Upper lobe of right lung (tissue), 1 donor: ENCODE results near the gene NEDD4L. TPM values are rescaled to one million over a fixed set of nuclear protein-coding genes. Genes with fewer than 3 reads are reported as not detected.

Experiments
- ATAC-seq: fragments of 200-7000 bp; cut with Tn5 transposase; one replicate; pipeline ENCODE4 v1.9.1; 2020; ENCODE audit warnings: mild to moderate bottlenecking, moderate library complexity
- DNase-seq: peaks from one replicate; pipeline ENCODE4 v3.0.0-alpha.2; 2020
- H3K27ac ChIP-seq: fragments of 200-600 bp; one replicate; pipeline ENCODE4 v1.8.0; 2022
- H3K27me3 ChIP-seq: fragments of 200-600 bp; one replicate; pipeline ENCODE4 v1.8.0; 2022; ENCODE audit warnings: mild to moderate bottlenecking
- H3K36me3 ChIP-seq: fragments of 200-600 bp; one replicate; pipeline ENCODE4 v1.8.0; 2022
- H3K4me1 ChIP-seq: fragments of 200-600 bp; one replicate; pipeline ENCODE4 v1.8.0; 2022
- H3K4me3 ChIP-seq: fragments of 200-600 bp; one replicate; pipeline ENCODE4 v1.8.0; 2022; ENCODE audit warnings: mild to moderate bottlenecking
- H3K9me3 ChIP-seq: fragments of 200-600 bp; one replicate; pipeline ENCODE4 v1.8.0; 2022
- CTCF ChIP-seq: fragments of 200-600 bp; IDR thresholded peaks from one replicate; pipeline ENCODE4 v1.8.0; 2022; ENCODE audit warnings: antibody characterized with exemption
- intact Hi-C: fragments of 100-400 bp; cut with DNase I; formaldehyde crosslinking; loops from one replicate; pipeline ENCODE4 v1.11.0; 2022
- total RNA-seq: library from RNA; stranded (reverse); fragmentation: NEBNext Ultra II Directional; extraction: Animal tissue kit (Norgen Biotek cat#: 25700); gene quantifications from one replicate; pipeline ENCODE4 v1.2.1, GENCODE V29; 2021
- donor health status: DM: no; HTN: yes; CAD: no; lungs with severe emphysema.

NEDD4L gene
- total RNA-seq, 1 donor from 2014 or later, result 192 TPM

GRCh38 chr18:58038063-58038462 lies 6.0 kb upstream of the NEDD4L start:
- no peak overlapping the region for H3K4me3 ChIP-seq
- ATAC-seq (no peak), DNase-seq (no peak)
- TF ChIP-seq CTCF, result no peak
- no peaks in the 10 kb centered on the region for H3K36me3 ChIP-seq
- H3K27me3 ChIP-seq, result no peaks in the 10 kb centered on the region
- H3K4me1 ChIP-seq, result peaks cover 3% of the 10 kb centered on the region
- H3K9me3 ChIP-seq, result no peaks in the 10 kb centered on the region
- H3K27ac ChIP-seq, result no peak overlapping the region
- intact Hi-C loops, result no loop called here

GRCh38 chr18:58041633-58042032 lies 2.4 kb upstream of the NEDD4L start:
- DNase-seq (no peak), ATAC-seq (no peak)
- Histone ChIP-seq H3K36me3 (no peaks in the 10 kb centered on the region), H3K9me3 (no peaks in the 10 kb centered on the region), H3K27me3 (no peaks in the 10 kb centered on the region), H3K27ac (no peak overlapping the region), H3K4me1 (peaks cover 7% of the 10 kb centered on the region), H3K4me3 (no peak overlapping the region)
- no peak for TF ChIP-seq CTCF
- intact Hi-C loops, result loop anchor here (10.0 kb wide), 2 partner anchors 83 to 167 kb away; no protein-coding TSS in a partner anchor

GRCh38 chr18:58042826-58043490 lies 1.1 kb upstream of the NEDD4L start:
- H3K9me3 ChIP-seq, result no peaks in the 10 kb centered on the region
- H3K27me3 ChIP-seq, result no peaks in the 10 kb centered on the region
- H3K4me3 ChIP-seq, result peak overlapping the region; percentile 78
- intact Hi-C loops, result loop anchor here (10.0 kb wide), 2 partner anchors 82 to 168 kb away; no protein-coding TSS in a partner anchor
- no peak for TF ChIP-seq CTCF
- H3K4me1 ChIP-seq, result peaks cover 13% of the 10 kb centered on the region
- H3K27ac ChIP-seq, result no peak overlapping the region
- DNase-seq, result no peak
- ATAC-seq, result no peak
- no peaks in the 10 kb centered on the region for H3K36me3 ChIP-seq

GRCh38 chr18:58044370-58045241 lies 580 bp downstream of the NEDD4L start:
- ATAC-seq (peak; percentile 41), DNase-seq (peak; percentile 83)
- Histone ChIP-seq H3K4me1 (peaks cover 13% of the 10 kb centered on the region), H3K36me3 (no peaks in the 10 kb centered on the region), H3K4me3 (peak overlapping the region; percentile 78), H3K27ac (peak overlapping the region; percentile 78), H3K27me3 (no peaks in the 10 kb centered on the region), H3K9me3 (no peaks in the 10 kb centered on the region)
- intact Hi-C loops, result loop anchor here (10.0 kb wide), 2 partner anchors 80 to 170 kb away; no protein-coding TSS in a partner anchor
- no peak for TF ChIP-seq CTCF

GRCh38 chr18:58045242-58046092 lies 1.4 kb downstream of the NEDD4L start:
- H3K4me3 ChIP-seq, result peak overlapping the region; percentile 78
- H3K27me3 ChIP-seq, result no peaks in the 10 kb centered on the region
- H3K4me1 ChIP-seq, result peaks cover 13% of the 10 kb centered on the region
- no peaks in the 10 kb centered on the region for H3K36me3 ChIP-seq
- intact Hi-C loops, result loop anchor here (10.0 kb wide), 2 partner anchors 79 to 171 kb away; no protein-coding TSS in a partner anchor
- no peaks in the 10 kb centered on the region for H3K9me3 ChIP-seq
- ATAC-seq, result peak; percentile 58
- DNase-seq, result peak; percentile 90
- no peak for TF ChIP-seq CTCF
- peak overlapping the region; percentile 78 for H3K27ac ChIP-seq
